Immature natural killer cell (primary cell): ENCODE data around the gene GRHL3. TPM values are rescaled to one million over a fixed set of nuclear protein-coding genes. Genes with fewer than 3 reads are reported as not detected.
A peak's percentile ranks its signal among the peaks of the same experiment; 100 is the strongest.

Source experiments
- DNase-seq, 3 donors: peaks; one replicate each; pipeline ENCODE4 v3.0.0; 2022; ENCODE audit warnings: mixed read lengths in 1 of 3
- H3K27ac Mint-ChIP-seq, 6 donors: one replicate each; pipeline ENCODE4 v1.8.0; 2020; ENCODE audit warnings: mixed read lengths in 6 of 6, mild to moderate bottlenecking in 5 of 6, inconsistent platforms in 4 of 6, moderate library complexity in 3 of 6
- H3K27me3 Mint-ChIP-seq, 3 donors: one replicate each; pipeline ENCODE4 v1.8.0; 2020 to 2021; ENCODE audit warnings: low read depth in 3 of 3, mild to moderate bottlenecking in 3 of 3, mixed read lengths in 3 of 3, moderate library complexity in 3 of 3, inconsistent platforms in 1 of 3
- H3K36me3 Mint-ChIP-seq, 3 donors: one replicate each; pipeline ENCODE4 v1.8.0; 2020; ENCODE audit warnings: mixed read lengths in 3 of 3, inconsistent platforms in 2 of 3, mild to moderate bottlenecking in 2 of 3
- H3K4me1 Mint-ChIP-seq, 2 donors: one replicate each; pipeline ENCODE4 v1.8.0; 2020; ENCODE audit warnings: inconsistent platforms in 2 of 2, mild to moderate bottlenecking in 2 of 2, mixed read lengths in 2 of 2, moderate library complexity in 1 of 2
- H3K4me3 Mint-ChIP-seq, 5 donors: one replicate each; pipeline ENCODE4 v1.8.0; 2020; ENCODE audit warnings: mild to moderate bottlenecking in 5 of 5, mixed read lengths in 5 of 5, inconsistent platforms in 3 of 5, moderate library complexity in 3 of 5
- H3K9me3 Mint-ChIP-seq, 6 donors: one replicate each; pipeline ENCODE4 v1.8.0; 2020; ENCODE audit warnings: mild to moderate bottlenecking in 6 of 6, mixed read lengths in 6 of 6, inconsistent platforms in 4 of 6, moderate library complexity in 3 of 6
- polyA plus RNA-seq, 3 donors: library from polyadenylated mRNA; unstranded; fragments of 300-500 nt; fragmentation: Illumina TruSeq; gene quantifications; one replicate each; pipeline ENCODE4 v1.2.3, GENCODE V29; 2021

The GRHL3 gene
- polyA plus RNA-seq, 3 donors from 2014 or later, result not detected

- Mint-ChIP-seq H3K9me3 (peaks cover 0 to 2% (median 0%) of the 10 kb centered on the region in 6 donors), H3K36me3 (no peaks in the 10 kb centered on the region), H3K27ac (no peak overlapping the region), H3K4me3 (no peak overlapping the region), H3K4me1 (peaks cover 42 to 48% of the 10 kb centered on the region in 2 donors), H3K27me3 (peaks cover 21 to 45% (median 41%) of the 10 kb centered on the region in 3 donors)
- DNase-seq, result no peak
Measured at GRCh38 chr1:24317956-24318614, 1.1 kb upstream of the GRHL3 start.

DNA sequence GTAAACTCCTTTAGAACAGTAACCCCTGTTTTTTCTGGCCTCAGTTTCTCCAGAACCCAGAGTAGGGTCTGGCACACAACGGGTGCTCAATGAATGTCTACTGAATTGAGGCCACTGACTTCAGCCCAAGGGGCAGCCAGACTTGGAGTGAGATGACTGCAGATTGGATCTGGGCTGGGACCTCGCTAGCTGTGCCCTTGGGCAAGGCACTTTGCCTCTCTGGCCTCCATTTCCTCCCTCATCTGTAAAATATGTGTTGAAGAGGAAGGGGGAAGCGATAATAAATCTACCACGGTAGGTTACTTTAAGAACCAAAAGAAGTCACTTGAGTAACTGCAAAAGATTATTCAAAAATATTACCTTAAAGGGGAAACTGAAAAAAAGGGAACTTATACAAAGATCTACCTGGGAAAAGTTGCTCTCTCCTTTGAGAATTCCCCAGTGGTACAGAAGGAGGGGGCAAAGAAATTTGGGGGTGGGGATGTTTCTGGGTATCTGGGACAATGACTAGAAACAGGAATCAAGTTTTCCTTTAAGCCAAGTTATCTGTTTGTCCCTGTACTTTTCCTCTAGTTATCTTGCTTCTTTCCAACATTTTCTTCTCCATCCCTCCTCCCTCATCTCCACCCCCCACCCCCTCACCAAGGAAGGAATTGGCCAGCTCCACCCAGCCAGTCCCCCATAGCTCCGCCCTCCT lies 394 bp upstream of the GRHL3 start:
- H3K9me3 Mint-ChIP-seq, result peaks cover 0 to 2% (median 0%) of the 10 kb centered on the region in 6 donors
- H3K4me1 Mint-ChIP-seq, result peaks cover 42 to 48% of the 10 kb centered on the region in 2 donors
- DNase-seq, result no peak
- H3K27me3 Mint-ChIP-seq, result peaks cover 18 to 45% (median 43%) of the 10 kb centered on the region in 3 donors
- H3K4me3 Mint-ChIP-seq, result peak overlapping the region in 1 of 5 donors; percentile 13
- H3K27ac Mint-ChIP-seq, result no peak overlapping the region
- H3K36me3 Mint-ChIP-seq, result no peaks in the 10 kb centered on the region

DNA sequence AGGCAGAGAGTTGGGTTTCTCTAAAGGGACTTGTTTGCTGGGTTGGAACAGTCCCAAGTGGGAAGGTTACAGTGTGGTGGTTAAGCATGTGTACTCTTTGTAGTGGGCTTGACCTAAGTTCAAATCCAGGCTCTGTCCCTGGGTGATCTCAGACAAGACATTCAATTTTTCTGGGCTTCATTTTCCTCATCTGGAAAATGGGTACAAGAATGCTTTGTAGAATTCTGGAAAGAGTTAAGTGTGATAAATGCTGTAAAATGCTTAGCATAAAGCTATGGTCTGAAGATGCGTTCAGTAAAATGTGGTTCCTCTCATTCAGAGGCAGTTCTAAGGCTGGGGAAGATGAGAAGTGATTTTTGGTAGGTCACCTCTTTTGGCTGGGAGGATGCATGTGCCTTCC lies 805 bp downstream of the GRHL3 start:
- Mint-ChIP-seq H3K9me3 (peaks cover 0 to 2% (median 0%) of the 10 kb centered on the region in 6 donors), H3K27ac (no peak overlapping the region), H3K36me3 (no peaks in the 10 kb centered on the region), H3K27me3 (peaks cover 18 to 45% (median 43%) of the 10 kb centered on the region in 3 donors), H3K4me3 (peak overlapping the region in 2 of 5 donors; percentile 45 to 60), H3K4me1 (peaks cover 42 to 48% of the 10 kb centered on the region in 2 donors)
- DNase-seq, result no peak

- Mint-ChIP-seq H3K36me3 (no peaks in the 10 kb centered on the region), H3K4me1 (peaks cover 42 to 48% of the 10 kb centered on the region in 2 donors), H3K9me3 (peaks cover 0 to 2% (median 0%) of the 10 kb centered on the region in 6 donors), H3K27me3 (peaks cover 17 to 43% (median 42%) of the 10 kb centered on the region in 3 donors), H3K4me3 (peak overlapping the region; percentile 67 to 83 (median 80)), H3K27ac (peak overlapping the region in 1 of 6 donors; percentile 67)
- DNase-seq, result no peak
Measured at GRCh38 chr1:24321126-24321525, 2.0 kb downstream of the GRHL3 start.

GRCh38 chr1:24321697-24322469 lies 2.7 kb downstream of the GRHL3 start:
- Mint-ChIP-seq H3K4me3 (peak overlapping the region; percentile 78 to 92 (median 83)), H3K27me3 (peaks cover 16 to 43% (median 39%) of the 10 kb centered on the region in 3 donors), H3K4me1 (peaks cover 42 to 48% of the 10 kb centered on the region in 2 donors), H3K9me3 (peaks cover 0 to 2% (median 0%) of the 10 kb centered on the region in 6 donors), H3K36me3 (no peaks in the 10 kb centered on the region), H3K27ac (peak overlapping the region in 4 of 6 donors; percentile 62 to 80 (median 74))
- DNase-seq, result peak; percentile 78 to 80 (median 80)

GRCh38 chr1:24322470-24323177 lies 3.5 kb downstream of the GRHL3 start:
- peaks cover 16 to 38% (median 36%) of the 10 kb centered on the region in 3 donors for H3K27me3 Mint-ChIP-seq
- H3K4me3 Mint-ChIP-seq, result peak overlapping the region; percentile 78 to 92 (median 79)
- H3K36me3 Mint-ChIP-seq, result no peaks in the 10 kb centered on the region
- H3K9me3 Mint-ChIP-seq, result peaks cover 0 to 2% (median 0%) of the 10 kb centered on the region in 6 donors
- H3K4me1 Mint-ChIP-seq, result peaks cover 42 to 48% of the 10 kb centered on the region in 2 donors
- H3K27ac Mint-ChIP-seq, result peak overlapping the region in 4 of 6 donors; percentile 62 to 80 (median 74)
- DNase-seq, result no peak

DNA sequence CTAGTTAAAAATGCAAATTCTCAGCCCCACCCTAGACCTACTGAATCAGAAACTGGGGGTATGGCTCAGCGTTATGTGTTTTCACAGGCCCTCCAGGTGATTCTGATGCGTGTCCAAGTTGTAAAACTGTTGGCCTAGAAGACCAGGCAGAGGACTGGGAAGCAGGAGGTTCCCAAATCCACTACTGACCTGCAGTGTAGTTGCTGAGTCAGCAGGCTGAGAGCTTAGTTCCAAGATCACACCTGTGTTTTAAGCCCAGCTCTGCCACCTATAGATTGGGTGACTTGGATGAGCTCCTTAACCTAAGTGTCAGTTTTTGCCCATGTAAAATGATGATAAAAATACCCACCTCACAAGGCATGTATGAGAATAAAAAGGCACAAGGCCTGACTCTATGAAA lies 4.1 kb downstream of the GRHL3 start:
- DNase-seq, result no peak
- H3K36me3 Mint-ChIP-seq, result no peaks in the 10 kb centered on the region
- H3K9me3 Mint-ChIP-seq, result peaks cover 0 to 2% (median 0%) of the 10 kb centered on the region in 6 donors
- peaks cover 14 to 35% (median 32%) of the 10 kb centered on the region in 3 donors for H3K27me3 Mint-ChIP-seq
- H3K4me1 Mint-ChIP-seq, result peaks cover 41 to 46% of the 10 kb centered on the region in 2 donors
- H3K27ac Mint-ChIP-seq, result no peak overlapping the region
- no peak overlapping the region for H3K4me3 Mint-ChIP-seq

GRCh38 chr1:24324903-24325302 lies 5.7 kb downstream of the GRHL3 start:
- Mint-ChIP-seq H3K27ac (no peak overlapping the region), H3K4me3 (no peak overlapping the region), H3K36me3 (no peaks in the 10 kb centered on the region), H3K4me1 (peaks cover 25 to 29% of the 10 kb centered on the region in 2 donors), H3K9me3 (no peaks in the 10 kb centered on the region), H3K27me3 (peaks cover 4 to 22% (median 19%) of the 10 kb centered on the region in 3 donors)
- DNase-seq, result no peak

- Mint-ChIP-seq H3K27me3 (peaks cover 4 to 16% (median 15%) of the 10 kb centered on the region in 3 donors), H3K9me3 (no peaks in the 10 kb centered on the region), H3K4me1 (peaks cover 16 to 20% of the 10 kb centered on the region in 2 donors), H3K36me3 (no peaks in the 10 kb centered on the region), H3K27ac (no peak overlapping the region), H3K4me3 (no peak overlapping the region)
- DNase-seq, result no peak
Measured at GRCh38 chr1:24325587-24326449, 6.7 kb downstream of the GRHL3 start.

DNA sequence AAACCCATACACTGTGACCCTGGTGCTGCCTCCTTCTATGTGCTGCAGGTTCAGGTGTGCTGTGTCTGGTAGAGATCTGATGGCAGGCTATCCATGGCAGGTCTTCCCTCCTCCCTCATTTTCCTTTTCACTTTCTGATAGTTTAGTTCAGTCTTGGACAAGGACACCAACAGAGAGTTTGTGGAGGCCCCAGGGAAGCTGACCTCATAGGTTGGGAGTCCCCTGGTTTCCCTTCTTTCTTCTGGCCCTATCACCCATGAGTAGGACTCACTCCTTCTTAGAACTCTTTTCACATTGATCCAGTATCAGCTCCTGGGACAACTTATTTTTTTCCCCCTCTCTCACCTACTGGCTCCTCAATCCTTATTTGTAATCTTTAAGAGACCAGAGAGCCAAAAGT lies 8.3 kb downstream of the GRHL3 start:
- Mint-ChIP-seq H3K27ac (no peak overlapping the region), H3K9me3 (no peaks in the 10 kb centered on the region), H3K4me1 (peaks cover 4 to 5% of the 10 kb centered on the region in 2 donors), H3K4me3 (no peak overlapping the region), H3K27me3 (peaks cover 2 to 7% (median 4%) of the 10 kb centered on the region in 3 donors), H3K36me3 (no peaks in the 10 kb centered on the region)
- DNase-seq, result no peak

DNA sequence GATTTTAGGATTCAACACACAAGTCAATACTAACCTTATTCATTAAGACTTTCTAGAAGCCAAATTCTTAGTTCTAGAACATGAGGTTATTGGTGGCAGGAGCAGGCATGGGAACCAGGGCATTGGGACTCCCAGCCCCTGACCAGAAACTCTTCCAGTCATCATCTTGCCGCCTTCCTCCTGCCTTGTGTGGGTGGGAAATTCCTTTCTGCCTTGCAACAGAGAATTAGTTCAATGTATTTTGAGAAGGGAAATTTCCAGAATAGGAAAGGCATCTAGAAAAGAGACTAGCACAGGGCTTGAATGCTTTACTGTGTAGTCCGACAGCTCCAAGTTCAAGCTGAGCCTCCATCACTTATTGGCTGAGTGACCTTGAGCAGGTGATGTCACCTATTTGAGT lies 8.7 kb downstream of the GRHL3 start:
- H3K27ac Mint-ChIP-seq, result no peak overlapping the region
- H3K27me3 Mint-ChIP-seq, result peaks cover 2 to 4% (median 4%) of the 10 kb centered on the region in 3 donors
- no peaks in the 10 kb centered on the region for H3K36me3 Mint-ChIP-seq
- H3K4me3 Mint-ChIP-seq, result no peak overlapping the region
- no peak for DNase-seq
- H3K9me3 Mint-ChIP-seq, result no peaks in the 10 kb centered on the region
- H3K4me1 Mint-ChIP-seq, result peaks cover under 1% of the 10 kb centered on the region in 2 donors

DNA sequence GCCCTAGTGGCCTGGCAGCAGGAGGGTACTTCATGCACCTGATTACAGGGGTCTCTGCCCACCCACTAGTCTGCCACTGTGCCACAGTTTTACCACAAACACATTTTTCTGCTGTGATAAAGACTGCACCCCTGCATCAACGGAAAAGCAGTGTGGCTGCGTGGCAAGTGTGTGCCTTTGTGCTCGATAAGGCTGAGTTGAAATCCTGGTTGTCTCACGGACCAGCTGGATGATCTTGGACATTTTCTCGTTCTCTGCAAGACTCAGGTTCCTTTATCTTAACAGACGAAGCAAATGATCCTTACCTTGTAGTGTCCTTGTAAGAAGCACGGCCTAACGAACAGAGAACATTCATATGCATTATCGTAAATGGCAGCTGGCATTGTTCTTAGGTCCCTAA lies 10.2 kb downstream of the GRHL3 start:
- Mint-ChIP-seq H3K4me3 (no peak overlapping the region), H3K27ac (no peak overlapping the region), H3K27me3 (peaks cover 2 to 3% (median 2%) of the 10 kb centered on the region in 3 donors), H3K9me3 (no peaks in the 10 kb centered on the region), H3K36me3 (no peaks in the 10 kb centered on the region), H3K4me1 (no peaks in the 10 kb centered on the region)
- no peak for DNase-seq
